ENCODE results near the gene FBXW7. TPM values are rescaled to one million over a fixed set of nuclear protein-coding genes. Genes with fewer than 3 reads are reported as not detected.

Gene FBXW7
- total and polyA plus RNA-seq, 2 experiments from 2014 or later = 16.2 to 43.5 TPM

DNA sequence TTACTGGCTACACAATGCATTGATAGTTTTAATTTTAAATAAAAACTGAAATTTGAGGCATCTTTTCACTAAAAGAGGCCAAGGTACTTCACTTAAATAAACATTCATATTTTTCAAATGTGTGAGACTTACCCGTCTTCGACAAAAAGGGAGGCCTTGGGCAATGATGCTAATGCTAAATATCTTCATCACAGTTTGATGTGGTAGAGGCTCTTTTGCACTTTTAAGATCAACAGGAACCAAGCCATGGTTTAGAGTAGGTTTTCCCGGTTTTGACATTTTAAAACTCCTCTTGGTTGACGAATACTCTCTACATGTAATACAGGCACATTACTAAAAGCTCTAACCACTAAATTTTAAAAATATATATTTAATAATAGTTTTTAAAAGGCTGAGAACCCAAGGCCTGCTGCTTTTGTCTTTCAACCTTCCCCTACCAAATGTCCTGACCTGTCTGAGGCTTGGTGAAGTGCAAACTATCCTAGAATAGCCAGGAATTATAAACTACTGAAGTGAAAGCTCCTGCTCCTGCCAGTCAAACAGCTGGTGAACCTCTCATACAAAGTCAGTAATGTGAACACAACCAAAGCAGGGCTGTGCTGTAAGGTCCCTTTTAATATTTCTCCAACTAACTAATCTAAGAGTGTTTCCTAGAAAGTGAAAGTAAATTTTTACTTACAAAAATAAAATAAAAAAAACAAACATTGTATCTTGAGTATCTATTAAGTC, 153.7 kb downstream of the FBXW7 start:
- DNase-seq (ENCODE audit: low spot score) = no peak
- Histone ChIP-seq H3K4me2 (peak overlapping the region; percentile 26), H3K4me1 (ENCODE audit: insufficient read depth) (no peaks in the 10 kb centered on the region), H3K9me3 (ENCODE audit: low read depth) (no peaks in the 10 kb centered on the region), H3K36me3 (replicated peaks; ENCODE audit: insufficient read depth, low read depth) (no peaks in the 10 kb centered on the region), H3K79me2 (no peaks in the 10 kb centered on the region), H3K9me2 (replicated peaks; ENCODE audit: insufficient read depth) (no peaks in the 10 kb centered on the region), H3K27me3 (no peaks in the 10 kb centered on the region), H4K20me1 (ENCODE audit: insufficient read depth, poor library complexity, severe bottlenecking) (no peaks in the 10 kb centered on the region), H2AFZ (no peak overlapping the region), H3K27ac (no peak overlapping the region), H3K4me3 (no peak overlapping the region)
- TF ChIP-seq EZH2 (IDR thresholded peaks at IDR 0.05; ENCODE audit: borderline replicate concordance) (no peak), EZH2phosphoT487 (IDR thresholded peaks at IDR 0.05; ENCODE audit: low read depth, severe bottlenecking, unreplicated experiment) (no peak)
- TF ChIP-seq, protein P1, sequence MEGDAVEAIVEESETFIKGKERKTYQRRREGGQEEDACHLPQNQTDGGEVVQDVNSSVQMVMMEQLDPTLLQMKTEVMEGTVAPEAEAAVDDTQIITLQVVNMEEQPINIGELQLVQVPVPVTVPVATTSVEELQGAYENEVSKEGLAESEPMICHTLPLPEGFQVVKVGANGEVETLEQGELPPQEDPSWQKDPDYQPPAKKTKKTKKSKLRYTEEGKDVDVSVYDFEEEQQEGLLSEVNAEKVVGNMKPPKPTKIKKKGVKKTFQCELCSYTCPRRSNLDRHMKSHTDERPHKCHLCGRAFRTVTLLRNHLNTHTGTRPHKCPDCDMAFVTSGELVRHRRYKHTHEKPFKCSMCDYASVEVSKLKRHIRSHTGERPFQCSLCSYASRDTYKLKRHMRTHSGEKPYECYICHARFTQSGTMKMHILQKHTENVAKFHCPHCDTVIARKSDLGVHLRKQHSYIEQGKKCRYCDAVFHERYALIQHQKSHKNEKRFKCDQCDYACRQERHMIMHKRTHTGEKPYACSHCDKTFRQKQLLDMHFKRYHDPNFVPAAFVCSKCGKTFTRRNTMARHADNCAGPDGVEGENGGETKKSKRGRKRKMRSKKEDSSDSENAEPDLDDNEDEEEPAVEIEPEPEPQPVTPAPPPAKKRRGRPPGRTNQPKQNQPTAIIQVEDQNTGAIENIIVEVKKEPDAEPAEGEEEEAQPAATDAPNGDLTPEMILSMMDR (IDR thresholded peaks at IDR 0.05; ENCODE audit: poor library complexity) = no peak
- WGBS (ENCODE audit: low lambda C conversion rate, missing lambda C conversion rate) = 94% methylated on average over 4 of the region's 4 CpGs

DNA sequence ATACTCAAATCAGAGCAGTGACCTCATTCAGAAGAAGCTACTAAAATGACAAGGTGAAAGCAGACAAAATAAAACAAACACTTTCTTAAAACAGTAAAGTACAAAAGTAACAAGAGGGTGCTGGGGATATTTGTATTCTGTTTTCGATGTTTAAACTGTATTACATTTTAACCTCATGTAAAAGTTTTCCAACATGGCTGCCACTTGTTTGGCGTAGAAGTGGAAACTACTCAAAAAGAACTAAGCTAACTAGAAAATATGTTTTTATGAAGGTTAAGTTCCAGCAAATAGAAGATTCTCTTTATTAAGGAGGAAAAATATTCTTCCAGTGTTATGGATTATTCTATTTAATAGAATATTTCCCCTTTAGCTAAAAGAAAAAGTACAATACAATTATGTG, 155.0 kb downstream of the FBXW7 start:
- WGBS (ENCODE audit: low lambda C conversion rate, missing lambda C conversion rate) = 95% methylated on average over 2 of the region's 2 CpGs
- Histone ChIP-seq H4K20me1 (ENCODE audit: insufficient read depth, poor library complexity, severe bottlenecking) (no peaks in the 10 kb centered on the region), H3K36me3 (replicated peaks; ENCODE audit: insufficient read depth, low read depth) (no peaks in the 10 kb centered on the region), H3K9me3 (ENCODE audit: low read depth) (no peaks in the 10 kb centered on the region), H3K4me1 (ENCODE audit: insufficient read depth) (no peaks in the 10 kb centered on the region), H3K79me2 (no peaks in the 10 kb centered on the region), H3K4me3 (no peak overlapping the region), H3K4me2 (no peak overlapping the region), H2AFZ (no peak overlapping the region), H3K27ac (no peak overlapping the region), H3K9me2 (replicated peaks; ENCODE audit: insufficient read depth) (no peaks in the 10 kb centered on the region), H3K27me3 (no peaks in the 10 kb centered on the region)
- TF ChIP-seq EZH2phosphoT487 (IDR thresholded peaks at IDR 0.05; ENCODE audit: low read depth, severe bottlenecking, unreplicated experiment) (no peak), EZH2 (IDR thresholded peaks at IDR 0.05; ENCODE audit: borderline replicate concordance) (no peak)
- TF ChIP-seq, protein P1 (IDR thresholded peaks at IDR 0.05; ENCODE audit: poor library complexity) = no peak
- no peak for DNase-seq (ENCODE audit: low spot score)

DNA sequence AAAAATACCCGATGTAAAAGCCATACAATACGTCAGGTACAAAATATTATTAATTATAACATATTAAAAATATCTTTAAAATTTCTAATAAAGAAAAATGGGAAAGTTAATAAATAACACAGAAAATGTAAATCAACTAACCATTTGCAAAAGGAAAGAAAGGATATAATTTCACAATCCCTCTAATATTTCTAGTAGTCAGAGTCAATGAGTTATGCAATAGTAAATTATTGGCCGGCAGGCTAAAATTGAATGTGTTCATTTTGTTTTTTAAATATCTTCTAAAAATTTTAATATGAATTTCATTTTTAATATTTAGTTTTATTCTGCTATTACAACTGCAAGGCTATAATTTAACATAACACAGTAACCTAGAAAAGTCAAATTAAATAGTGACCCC, 155.7 kb downstream of the FBXW7 start:
- H3K27me3 ChIP-seq = no peaks in the 10 kb centered on the region
- H4K20me1 ChIP-seq (ENCODE audit: insufficient read depth, poor library complexity, severe bottlenecking) = no peaks in the 10 kb centered on the region
- no peaks in the 10 kb centered on the region for H3K9me3 ChIP-seq (ENCODE audit: low read depth)
- no peak for TF ChIP-seq EZH2 (IDR thresholded peaks at IDR 0.05; ENCODE audit: borderline replicate concordance)
- no peak overlapping the region for H2AFZ ChIP-seq
- no peaks in the 10 kb centered on the region for H3K36me3 ChIP-seq (replicated peaks; ENCODE audit: insufficient read depth, low read depth)
- H3K4me2 ChIP-seq = no peak overlapping the region
- no peak overlapping the region for H3K4me3 ChIP-seq
- H3K9me2 ChIP-seq (replicated peaks; ENCODE audit: insufficient read depth) = no peaks in the 10 kb centered on the region
- no peak for DNase-seq (ENCODE audit: low spot score)
- H3K4me1 ChIP-seq (ENCODE audit: insufficient read depth) = no peaks in the 10 kb centered on the region
- H3K79me2 ChIP-seq = no peaks in the 10 kb centered on the region
- 94% methylated on average over 3 of the region's 3 CpGs for WGBS (ENCODE audit: low lambda C conversion rate, missing lambda C conversion rate)
- H3K27ac ChIP-seq = no peak overlapping the region

- no peaks in the 10 kb centered on the region for H3K9me3 ChIP-seq (ENCODE audit: low read depth)
- peaks cover 4% of the 10 kb centered on the region for H3K79me2 ChIP-seq
- no peaks in the 10 kb centered on the region for H3K36me3 ChIP-seq (replicated peaks; ENCODE audit: insufficient read depth, low read depth)
- DNase-seq (ENCODE audit: low spot score) = no peak
- H4K20me1 ChIP-seq (ENCODE audit: insufficient read depth, poor library complexity, severe bottlenecking) = no peaks in the 10 kb centered on the region
- no peak overlapping the region for H2AFZ ChIP-seq
- 91% methylated on average over 3 of the region's 3 CpGs for WGBS (ENCODE audit: low lambda C conversion rate, missing lambda C conversion rate)
- no peak overlapping the region for H3K27ac ChIP-seq
- no peak overlapping the region for H3K4me3 ChIP-seq
- no peaks in the 10 kb centered on the region for H3K9me2 ChIP-seq (replicated peaks; ENCODE audit: insufficient read depth)
- no peaks in the 10 kb centered on the region for H3K4me1 ChIP-seq (ENCODE audit: insufficient read depth)
- TF ChIP-seq, protein P1 (IDR thresholded peaks at IDR 0.05; ENCODE audit: poor library complexity) = no peak
- TF ChIP-seq EZH2 (IDR thresholded peaks at IDR 0.05; ENCODE audit: borderline replicate concordance) (no peak), EZH2phosphoT487 (IDR thresholded peaks at IDR 0.05; ENCODE audit: low read depth, severe bottlenecking, unreplicated experiment) (no peak)
- no peaks in the 10 kb centered on the region for H3K27me3 ChIP-seq
- H3K4me2 ChIP-seq = no peak overlapping the region
Observed at GRCh38 chr4:152374606-152375285, 161.1 kb downstream of the FBXW7 start.

Data from hepatocyte (in vitro differentiated cells).